ENCODE results near the gene SRGAP3.

DNA sequence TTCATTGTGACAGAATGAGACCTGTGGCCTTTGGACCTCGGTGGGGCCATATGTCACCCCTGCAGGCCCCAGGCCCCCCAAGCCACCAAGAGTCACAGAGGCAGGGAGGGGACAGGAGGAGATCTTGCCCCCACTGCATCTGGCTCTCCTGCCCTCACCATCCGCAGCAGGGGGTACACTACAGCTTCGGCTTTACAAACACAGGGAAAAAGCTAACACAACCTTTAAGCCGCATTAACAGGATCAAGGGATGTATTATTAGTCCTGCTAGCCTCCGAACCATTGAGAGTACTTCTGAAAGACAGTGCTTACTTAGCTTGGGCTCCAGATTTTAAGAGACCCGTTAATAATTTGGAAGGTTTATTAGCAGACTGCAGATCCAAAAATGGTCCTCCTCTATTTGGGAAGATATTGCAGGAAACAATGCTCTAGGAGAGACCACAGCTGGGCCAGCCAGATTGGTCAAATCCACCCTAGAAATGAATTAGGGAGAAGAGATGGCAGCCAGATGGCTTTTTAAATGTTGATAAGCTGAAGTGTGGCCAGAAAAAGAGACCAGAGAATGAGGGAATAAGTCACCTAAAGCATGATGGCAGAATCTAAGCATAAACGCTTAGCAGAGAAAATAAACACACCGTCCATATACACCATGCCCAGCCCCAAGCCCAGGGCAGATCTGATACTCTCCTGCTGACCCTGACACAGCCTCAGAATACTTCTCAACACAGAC lies 31.5 kb downstream of the SRGAP3 start:
- TF ChIP-seq PAX8 (IDR thresholded peaks at IDR 0.05) = no peak
- TF ChIP-seq, protein P1, sequence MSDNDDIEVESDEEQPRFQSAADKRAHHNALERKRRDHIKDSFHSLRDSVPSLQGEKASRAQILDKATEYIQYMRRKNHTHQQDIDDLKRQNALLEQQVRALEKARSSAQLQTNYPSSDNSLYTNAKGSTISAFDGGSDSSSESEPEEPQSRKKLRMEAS (IDR thresholded peaks at IDR 0.05; ENCODE audit: low read depth, low read length) = no peak
- TF ChIP-seq, protein P2, sequence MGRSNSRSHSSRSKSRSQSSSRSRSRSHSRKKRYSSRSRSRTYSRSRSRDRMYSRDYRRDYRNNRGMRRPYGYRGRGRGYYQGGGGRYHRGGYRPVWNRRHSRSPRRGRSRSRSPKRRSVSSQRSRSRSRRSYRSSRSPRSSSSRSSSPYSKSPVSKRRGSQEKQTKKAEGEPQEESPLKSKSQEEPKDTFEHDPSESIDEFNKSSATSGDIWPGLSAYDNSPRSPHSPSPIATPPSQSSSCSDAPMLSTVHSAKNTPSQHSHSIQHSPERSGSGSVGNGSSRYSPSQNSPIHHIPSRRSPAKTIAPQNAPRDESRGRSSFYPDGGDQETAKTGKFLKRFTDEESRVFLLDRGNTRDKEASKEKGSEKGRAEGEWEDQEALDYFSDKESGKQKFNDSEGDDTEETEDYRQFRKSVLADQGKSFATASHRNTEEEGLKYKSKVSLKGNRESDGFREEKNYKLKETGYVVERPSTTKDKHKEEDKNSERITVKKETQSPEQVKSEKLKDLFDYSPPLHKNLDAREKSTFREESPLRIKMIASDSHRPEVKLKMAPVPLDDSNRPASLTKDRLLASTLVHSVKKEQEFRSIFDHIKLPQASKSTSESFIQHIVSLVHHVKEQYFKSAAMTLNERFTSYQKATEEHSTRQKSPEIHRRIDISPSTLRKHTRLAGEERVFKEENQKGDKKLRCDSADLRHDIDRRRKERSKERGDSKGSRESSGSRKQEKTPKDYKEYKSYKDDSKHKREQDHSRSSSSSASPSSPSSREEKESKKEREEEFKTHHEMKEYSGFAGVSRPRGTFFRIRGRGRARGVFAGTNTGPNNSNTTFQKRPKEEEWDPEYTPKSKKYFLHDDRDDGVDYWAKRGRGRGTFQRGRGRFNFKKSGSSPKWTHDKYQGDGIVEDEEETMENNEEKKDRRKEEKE (IDR thresholded peaks at IDR 0.05) = no peak
- TF ChIP-seq, protein P3, sequence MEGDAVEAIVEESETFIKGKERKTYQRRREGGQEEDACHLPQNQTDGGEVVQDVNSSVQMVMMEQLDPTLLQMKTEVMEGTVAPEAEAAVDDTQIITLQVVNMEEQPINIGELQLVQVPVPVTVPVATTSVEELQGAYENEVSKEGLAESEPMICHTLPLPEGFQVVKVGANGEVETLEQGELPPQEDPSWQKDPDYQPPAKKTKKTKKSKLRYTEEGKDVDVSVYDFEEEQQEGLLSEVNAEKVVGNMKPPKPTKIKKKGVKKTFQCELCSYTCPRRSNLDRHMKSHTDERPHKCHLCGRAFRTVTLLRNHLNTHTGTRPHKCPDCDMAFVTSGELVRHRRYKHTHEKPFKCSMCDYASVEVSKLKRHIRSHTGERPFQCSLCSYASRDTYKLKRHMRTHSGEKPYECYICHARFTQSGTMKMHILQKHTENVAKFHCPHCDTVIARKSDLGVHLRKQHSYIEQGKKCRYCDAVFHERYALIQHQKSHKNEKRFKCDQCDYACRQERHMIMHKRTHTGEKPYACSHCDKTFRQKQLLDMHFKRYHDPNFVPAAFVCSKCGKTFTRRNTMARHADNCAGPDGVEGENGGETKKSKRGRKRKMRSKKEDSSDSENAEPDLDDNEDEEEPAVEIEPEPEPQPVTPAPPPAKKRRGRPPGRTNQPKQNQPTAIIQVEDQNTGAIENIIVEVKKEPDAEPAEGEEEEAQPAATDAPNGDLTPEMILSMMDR (IDR thresholded peaks at IDR 0.05 in 2 of 3, conservative IDR thresholded peaks at IDR 0.05 in 1 of 3; ENCODE audit: control insufficient read depth in 2 of 3, extremely low read depth in 1 of 3, insufficient read depth in 1 of 3, low read depth in 3 of 3, low read length in 3 of 3) = no peak
- TF ChIP-seq MXI1 (IDR thresholded peaks at IDR 0.05; ENCODE audit: low read depth, low read length) = no peak
- TF ChIP-seq POLR2AphosphoS5 (IDR thresholded peaks at IDR 0.05; ENCODE audit: low read length) = no peak
- no peak for TF ChIP-seq SMC3 (IDR thresholded peaks at IDR 0.05; ENCODE audit: borderline replicate concordance, low read length)
- no peak for TF ChIP-seq NFYB (IDR thresholded peaks at IDR 0.05; ENCODE audit: insufficient read depth, low read depth, low read length)
- no peak for TF ChIP-seq SREBF1 (IDR thresholded peaks at IDR 0.05; ENCODE audit: low read length)
- no peak for TF ChIP-seq POLR2A (IDR thresholded peaks at IDR 0.05; ENCODE audit: low read depth, low read length)
- TF ChIP-seq EED (IDR thresholded peaks at IDR 0.05; ENCODE audit: low read depth) = no peak
